Calu3 (cell line): ENCODE data around the gene SLC2A1. TPM values are rescaled to one million over a fixed set of nuclear protein-coding genes. Genes with fewer than 3 reads are reported as not detected.

Experiments used
- BruUV-seq: library from RNA; stranded (reverse); fragments of 400-500 nt; replicated peaks from 2 replicates; lab custom pipeline; 2021; lab: Mats Ljungman, UMichigan
- CTCF ChIA-PET: fragments of 300-600 bp; sonication (Branson Sonifier 250); formaldehyde crosslinking; loops from one replicate; lab custom pipeline; 2022; ENCODE audit warnings: antibody characterized with exemption; lab: Charles Lee
- DNase-seq: peaks from one replicate; pipeline ENCODE4 v3.0.0; 2022
- H3K27ac Mint-ChIP-seq: one replicate; pipeline ENCODE4 v1.8.0; 2022; ENCODE audit warnings: mixed read lengths; ENCODE audit not compliant: unreplicated experiment
- H3K27me3 Mint-ChIP-seq: one replicate; pipeline ENCODE4 v1.8.0; 2022; ENCODE audit warnings: mixed read lengths; ENCODE audit not compliant: unreplicated experiment
- H3K36me3 Mint-ChIP-seq: one replicate; pipeline ENCODE4 v1.8.0; 2022; ENCODE audit warnings: mild to moderate bottlenecking, moderate library complexity, mixed read lengths; ENCODE audit not compliant: insufficient read depth, unreplicated experiment
- H3K4me1 Mint-ChIP-seq: one replicate; pipeline ENCODE4 v1.8.0; 2022; ENCODE audit warnings: mild to moderate bottlenecking, low read depth, mixed read lengths; ENCODE audit not compliant: unreplicated experiment
- H3K4me3 Mint-ChIP-seq: one replicate; pipeline ENCODE4 v1.8.0; 2022; ENCODE audit warnings: mild to moderate bottlenecking, low read depth, moderate library complexity, mixed read lengths; ENCODE audit not compliant: unreplicated experiment
- H3K9me3 Mint-ChIP-seq: one replicate; pipeline ENCODE4 v1.8.0; 2022; ENCODE audit warnings: low read depth, mixed read lengths; ENCODE audit not compliant: unreplicated experiment
- intact Hi-C: fragments of 100-400 bp; cut with micrococcal nuclease; formaldehyde crosslinking; loops from one replicate; pipeline ENCODE4 v1.10.0; 2022; ENCODE audit not compliant: unreplicated experiment
- total RNA-seq: library from RNA; stranded (reverse); gene quantifications from 2 replicates; pipeline ENCODE4 v1.2.3, GENCODE V29; 2022
- TF ChIP-seq, protein P1 (sequence below): fragments of 200-600 bp; IDR thresholded peaks from one replicate; pipeline ENCODE4 v1.8.0; 2022; ENCODE audit warnings: antibody characterized with exemption; ENCODE audit not compliant: unreplicated experiment

The SLC2A1 gene
- total RNA-seq, 1 experiment from 2014 or later, result 183 TPM

DNA sequence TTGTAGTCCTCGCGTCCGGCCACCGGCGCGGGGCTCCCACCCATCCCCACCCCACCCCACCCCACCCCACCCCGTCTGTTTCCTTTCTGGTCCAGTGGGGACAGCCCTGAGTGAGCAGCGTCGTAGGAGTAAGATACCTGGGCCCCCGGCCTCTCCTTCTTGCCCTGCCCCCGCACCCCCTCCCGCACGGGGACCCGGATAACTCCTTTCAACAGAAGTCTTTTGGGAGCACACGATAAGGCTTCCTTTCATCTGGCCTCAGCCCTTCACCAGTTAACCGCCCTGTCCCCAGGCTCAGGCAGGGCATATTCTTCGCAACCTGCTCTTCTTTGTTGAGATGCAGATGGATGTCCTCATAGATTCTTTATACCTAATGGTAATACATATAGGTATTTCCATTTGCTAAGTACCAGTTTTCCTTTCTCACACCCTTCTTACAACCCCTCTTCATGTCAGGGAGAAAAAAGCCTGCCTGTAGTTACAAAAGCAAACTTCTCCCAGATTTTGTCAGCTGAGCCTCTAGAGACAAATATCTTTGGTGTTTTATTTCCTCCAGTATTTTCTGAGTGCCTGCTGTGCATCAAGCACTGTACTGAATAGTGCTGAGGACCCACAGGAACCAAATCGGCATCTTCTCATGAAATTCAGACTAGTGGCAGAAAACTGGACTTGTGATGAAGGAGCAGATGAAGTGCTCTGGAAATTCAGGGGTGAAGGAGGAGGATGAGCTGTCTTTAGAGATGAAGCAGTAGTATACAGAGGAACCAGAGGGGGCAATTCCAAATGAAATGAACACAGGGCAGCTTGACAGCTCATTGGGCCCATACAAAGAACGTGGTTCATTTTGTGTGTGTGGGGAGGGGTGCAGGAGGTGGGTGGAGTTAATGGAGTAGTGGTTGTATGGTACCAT is 33.6 kb downstream of the SLC2A1 start:
- H3K9me3 Mint-ChIP-seq, result no peaks in the 10 kb centered on the region
- peak overlapping the region; percentile 61 for H3K4me3 Mint-ChIP-seq
- H3K4me1 Mint-ChIP-seq, result peaks cover 29% of the 10 kb centered on the region
- intact Hi-C loops, result loop anchor here (5.0 kb wide), 1 partner anchor 32 kb away; the partner anchor contains the start of gene SLC2A1
- peak overlapping the region; percentile 82 for H3K27ac Mint-ChIP-seq
- no peaks in the 10 kb centered on the region for H3K27me3 Mint-ChIP-seq
- CTCF ChIA-PET, result interaction anchor here (0.5 to 1.6 kb wide), 5 partner anchors 17 to 497 kb away, joined by 3 to 4 read pairs (median 4); no protein-coding TSS in a partner anchor
- BruUV-seq, result TSS peak; percentile 90
- H3K36me3 Mint-ChIP-seq, result peaks cover 73% of the 10 kb centered on the region
- TF ChIP-seq, protein P1, sequence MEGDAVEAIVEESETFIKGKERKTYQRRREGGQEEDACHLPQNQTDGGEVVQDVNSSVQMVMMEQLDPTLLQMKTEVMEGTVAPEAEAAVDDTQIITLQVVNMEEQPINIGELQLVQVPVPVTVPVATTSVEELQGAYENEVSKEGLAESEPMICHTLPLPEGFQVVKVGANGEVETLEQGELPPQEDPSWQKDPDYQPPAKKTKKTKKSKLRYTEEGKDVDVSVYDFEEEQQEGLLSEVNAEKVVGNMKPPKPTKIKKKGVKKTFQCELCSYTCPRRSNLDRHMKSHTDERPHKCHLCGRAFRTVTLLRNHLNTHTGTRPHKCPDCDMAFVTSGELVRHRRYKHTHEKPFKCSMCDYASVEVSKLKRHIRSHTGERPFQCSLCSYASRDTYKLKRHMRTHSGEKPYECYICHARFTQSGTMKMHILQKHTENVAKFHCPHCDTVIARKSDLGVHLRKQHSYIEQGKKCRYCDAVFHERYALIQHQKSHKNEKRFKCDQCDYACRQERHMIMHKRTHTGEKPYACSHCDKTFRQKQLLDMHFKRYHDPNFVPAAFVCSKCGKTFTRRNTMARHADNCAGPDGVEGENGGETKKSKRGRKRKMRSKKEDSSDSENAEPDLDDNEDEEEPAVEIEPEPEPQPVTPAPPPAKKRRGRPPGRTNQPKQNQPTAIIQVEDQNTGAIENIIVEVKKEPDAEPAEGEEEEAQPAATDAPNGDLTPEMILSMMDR, result no peak
- DNase-seq, result no peak

DNA sequence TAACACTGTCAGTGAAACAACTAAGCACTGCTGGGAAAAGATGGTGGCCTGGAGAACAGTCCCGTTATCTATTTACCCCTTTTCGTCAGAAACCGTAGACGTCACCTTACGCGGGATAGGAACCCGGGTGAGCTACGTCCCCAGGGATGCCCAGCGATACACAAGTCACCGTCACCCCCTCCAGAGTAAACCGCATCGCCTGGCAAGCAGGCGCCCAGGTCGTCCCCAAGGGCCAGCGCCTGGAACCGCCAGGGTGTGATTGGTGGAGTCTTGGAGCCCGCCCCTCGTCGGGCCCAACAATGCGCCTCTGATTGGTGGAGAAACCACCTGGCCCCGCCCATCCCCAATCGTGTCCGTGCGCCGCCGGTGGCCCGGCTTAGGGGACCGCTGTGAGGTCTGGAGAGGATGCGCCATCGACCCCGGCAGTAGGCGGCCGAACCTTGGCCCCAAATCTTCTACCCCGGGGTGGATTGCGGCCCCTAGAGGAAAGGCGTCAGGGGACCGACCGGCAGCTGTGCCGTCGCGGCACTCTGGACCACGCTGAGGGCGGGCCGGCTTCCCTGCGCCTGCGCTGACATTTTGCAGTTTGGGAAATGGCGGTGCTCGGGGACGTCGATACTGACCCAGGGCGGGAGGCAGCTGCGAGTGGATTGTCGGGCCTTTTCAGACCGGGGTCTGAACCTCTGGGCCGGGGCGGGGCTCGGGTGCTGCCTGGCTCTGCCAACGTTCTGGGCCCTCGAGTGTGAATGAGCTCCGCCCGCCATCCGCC is 34.4 kb downstream of the SLC2A1 start:
- Mint-ChIP-seq H3K9me3 (no peaks in the 10 kb centered on the region), H3K27ac (peak overlapping the region; percentile 82), H3K36me3 (peaks cover 64% of the 10 kb centered on the region), H3K4me3 (peak overlapping the region; percentile 61), H3K27me3 (no peaks in the 10 kb centered on the region), H3K4me1 (peaks cover 29% of the 10 kb centered on the region)
- BruUV-seq, result no TSS peak
- peak; percentile 96 for DNase-seq
- CTCF ChIA-PET, result interaction anchor here (0.5 to 2.8 kb wide), 5 partner anchors 13 to 149 kb away, joined by 3 to 19 read pairs (median 4); no protein-coding TSS in a partner anchor
- intact Hi-C loops, result loop anchor here (5.0 kb wide), 1 partner anchor 33 kb away; the partner anchor contains the start of gene SLC2A1
- TF ChIP-seq, protein P1, result no peak

DNA sequence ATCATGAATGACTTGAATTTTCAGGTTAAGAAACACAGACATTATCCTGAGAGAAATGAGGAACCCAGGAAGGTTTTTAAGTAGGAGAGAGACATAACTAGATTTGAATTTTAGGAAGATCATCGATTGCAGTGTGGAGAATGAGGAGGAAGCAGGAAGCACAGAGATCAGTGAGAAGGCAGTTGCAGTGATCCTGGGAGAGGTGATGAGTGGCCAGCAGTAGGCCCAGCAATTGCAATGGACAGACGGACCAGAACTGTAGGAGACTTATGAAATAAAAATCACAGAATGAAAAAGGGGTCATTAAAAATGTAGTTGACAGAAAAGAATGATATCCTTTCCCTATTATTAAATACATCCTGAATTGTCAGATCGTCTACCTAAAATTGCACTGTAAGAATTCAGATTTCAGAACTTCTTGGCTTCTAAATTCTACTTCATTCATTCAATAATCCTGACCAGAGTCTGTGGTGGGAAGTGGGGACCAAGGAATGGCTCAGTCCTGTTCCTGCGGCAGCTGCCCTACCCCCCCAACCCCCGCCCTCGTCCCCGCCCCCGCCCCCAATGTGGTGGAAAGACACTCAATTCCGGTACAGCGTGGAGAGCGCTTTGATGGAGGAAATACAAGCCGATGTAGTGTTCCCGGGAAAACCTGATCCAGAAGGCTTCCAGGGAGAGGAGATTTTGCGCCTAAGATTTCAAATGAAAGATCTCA is 35.1 kb downstream of the SLC2A1 start:
- Mint-ChIP-seq H3K4me3 (peak overlapping the region; percentile 61), H3K4me1 (peaks cover 29% of the 10 kb centered on the region), H3K36me3 (peaks cover 57% of the 10 kb centered on the region), H3K27ac (peak overlapping the region; percentile 86), H3K27me3 (no peaks in the 10 kb centered on the region), H3K9me3 (no peaks in the 10 kb centered on the region)
- no peak for DNase-seq
- CTCF ChIA-PET, result interaction anchor here (0.6 to 2.8 kb wide), 12 partner anchors 8 to 152 kb away, joined by 3 to 56 read pairs (median 6); partner anchors contain the start of gene ZNF691
- BruUV-seq, result TSS peak; percentile 27
- TF ChIP-seq, protein P1, result no peak
- intact Hi-C loops, result loop anchor here (5.0 kb wide), 1 partner anchor 34 kb away; the partner anchor contains the start of gene SLC2A1
